ENCODE measurements around the gene GABRA5. TPM values are rescaled to one million over a fixed set of nuclear protein-coding genes. Genes with fewer than 3 reads are reported as not detected.

GABRA5 gene
- total and polyA plus RNA-seq, 2 donors (not counting 1 experiment from before 2014, with no cell fraction given): not detected

- DNase-seq (no peak), ATAC-seq (ENCODE audit: low read depth) (no peak)
- Histone ChIP-seq H4K20me1 (ENCODE audit: control insufficient read depth, insufficient read depth, low read length, poor library complexity, severe bottlenecking) (no peaks in the 10 kb centered on the region), H3K9me3 (ENCODE audit: control extremely low read depth in 1 of 3, control insufficient read depth in 2 of 3, insufficient read depth in 1 of 3, low read length in 2 of 3) (peaks cover 0 to 3% (median 0%) of the 10 kb centered on the region in 3 donors), H3K79me2 (ENCODE audit: control insufficient read depth, insufficient read depth, low read length) (no peaks in the 10 kb centered on the region), H3K27ac (ENCODE audit: low read length in 2 of 2) (no peak overlapping the region), H3K4me1 (ENCODE audit: control insufficient read depth in 2 of 2, insufficient read depth in 2 of 2, low read length in 2 of 2) (no peaks in the 10 kb centered on the region), H3K36me3 (replicated peaks in 1 of 2; ENCODE audit: control extremely low read depth in 1 of 2, control insufficient read depth in 1 of 2, extremely low read depth in 1 of 2, insufficient read depth in 2 of 2, low read length in 1 of 2) (no peaks in the 10 kb centered on the region), H3K4me3 (ENCODE audit: control extremely low read depth in 1 of 5, extremely low read depth in 1 of 5, insufficient read depth in 1 of 5, low read depth in 2 of 5, low read length in 4 of 5) (no peak overlapping the region), H3K9ac (ENCODE audit: low read length) (no peak overlapping the region), H3K27me3 (replicated peaks in 1 of 4; ENCODE audit: control extremely low read depth in 1 of 4, control insufficient read depth in 3 of 4, insufficient read depth in 4 of 4, low read length in 3 of 4) (peaks cover 0 to 2% (median 0%) of the 10 kb centered on the region in 4 experiments), H2AFZ (ENCODE audit: insufficient read depth, low read depth, low read length, poor library complexity, severe bottlenecking) (no peak overlapping the region), H3K4me2 (replicated peaks; ENCODE audit: low read depth, low read length, poor library complexity, severe bottlenecking) (no peak overlapping the region)
- CTCF ChIA-PET: no interaction called here
- intact Hi-C loops (cut with micrococcal nuclease): no loop called here
- Mint-ChIP-seq H3K27me3 (no peaks in the 10 kb centered on the region), H3K4me3 (no peak overlapping the region), H3K4me1 (no peaks in the 10 kb centered on the region), H3K9me3 (ENCODE audit: insufficient read depth) (no peaks in the 10 kb centered on the region), H3K27ac (no peak overlapping the region)
- TF ChIP-seq EZH2 (IDR thresholded peaks at IDR 0.05; ENCODE audit: borderline replicate concordance, insufficient read depth, low read depth, low read length, poor library complexity, severe bottlenecking): no peak
- TF ChIP-seq, protein P1, sequence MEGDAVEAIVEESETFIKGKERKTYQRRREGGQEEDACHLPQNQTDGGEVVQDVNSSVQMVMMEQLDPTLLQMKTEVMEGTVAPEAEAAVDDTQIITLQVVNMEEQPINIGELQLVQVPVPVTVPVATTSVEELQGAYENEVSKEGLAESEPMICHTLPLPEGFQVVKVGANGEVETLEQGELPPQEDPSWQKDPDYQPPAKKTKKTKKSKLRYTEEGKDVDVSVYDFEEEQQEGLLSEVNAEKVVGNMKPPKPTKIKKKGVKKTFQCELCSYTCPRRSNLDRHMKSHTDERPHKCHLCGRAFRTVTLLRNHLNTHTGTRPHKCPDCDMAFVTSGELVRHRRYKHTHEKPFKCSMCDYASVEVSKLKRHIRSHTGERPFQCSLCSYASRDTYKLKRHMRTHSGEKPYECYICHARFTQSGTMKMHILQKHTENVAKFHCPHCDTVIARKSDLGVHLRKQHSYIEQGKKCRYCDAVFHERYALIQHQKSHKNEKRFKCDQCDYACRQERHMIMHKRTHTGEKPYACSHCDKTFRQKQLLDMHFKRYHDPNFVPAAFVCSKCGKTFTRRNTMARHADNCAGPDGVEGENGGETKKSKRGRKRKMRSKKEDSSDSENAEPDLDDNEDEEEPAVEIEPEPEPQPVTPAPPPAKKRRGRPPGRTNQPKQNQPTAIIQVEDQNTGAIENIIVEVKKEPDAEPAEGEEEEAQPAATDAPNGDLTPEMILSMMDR (IDR thresholded peaks at IDR 0.05): no peak
- POLR2A ChIA-PET: no interaction called here
- WGBS (ENCODE audit: insufficient coverage): 75% methylated on average over 8 of the region's 8 CpGs
Measured at GRCh38 chr15:26875476-26875850, 8.6 kb downstream of the GABRA5 start.

- Histone ChIP-seq H3K9me3 (ENCODE audit: control extremely low read depth in 1 of 3, control insufficient read depth in 2 of 3, insufficient read depth in 1 of 3, low read length in 2 of 3) (peaks cover 0 to 6% (median 0%) of the 10 kb centered on the region in 3 donors), H3K4me1 (ENCODE audit: control insufficient read depth in 2 of 2, insufficient read depth in 2 of 2, low read length in 2 of 2) (no peaks in the 10 kb centered on the region), H3K36me3 (replicated peaks in 1 of 2; ENCODE audit: control extremely low read depth in 1 of 2, control insufficient read depth in 1 of 2, extremely low read depth in 1 of 2, insufficient read depth in 2 of 2, low read length in 1 of 2) (no peaks in the 10 kb centered on the region), H3K27ac (ENCODE audit: low read length in 2 of 2) (no peak overlapping the region), H3K27me3 (replicated peaks in 1 of 4; ENCODE audit: control extremely low read depth in 1 of 4, control insufficient read depth in 3 of 4, insufficient read depth in 4 of 4, low read length in 3 of 4) (peaks cover 0 to 2% (median 0%) of the 10 kb centered on the region in 4 experiments), H3K4me3 (ENCODE audit: control extremely low read depth in 1 of 5, extremely low read depth in 1 of 5, insufficient read depth in 1 of 5, low read depth in 2 of 5, low read length in 4 of 5) (no peak overlapping the region), H3K9ac (ENCODE audit: low read length) (no peak overlapping the region), H3K4me2 (replicated peaks; ENCODE audit: low read depth, low read length, poor library complexity, severe bottlenecking) (no peak overlapping the region), H4K20me1 (ENCODE audit: control insufficient read depth, insufficient read depth, low read length, poor library complexity, severe bottlenecking) (no peaks in the 10 kb centered on the region), H3K79me2 (ENCODE audit: control insufficient read depth, insufficient read depth, low read length) (no peaks in the 10 kb centered on the region), H2AFZ (ENCODE audit: insufficient read depth, low read depth, low read length, poor library complexity, severe bottlenecking) (no peak overlapping the region)
- ATAC-seq (ENCODE audit: low read depth) (no peak), DNase-seq (no peak)
- Mint-ChIP-seq H3K27ac (no peak overlapping the region), H3K27me3 (no peaks in the 10 kb centered on the region), H3K4me1 (no peaks in the 10 kb centered on the region), H3K9me3 (ENCODE audit: insufficient read depth) (no peaks in the 10 kb centered on the region), H3K4me3 (no peak overlapping the region)
- TF ChIP-seq, protein P1 (IDR thresholded peaks at IDR 0.05): no peak
- TF ChIP-seq EZH2 (IDR thresholded peaks at IDR 0.05; ENCODE audit: borderline replicate concordance, insufficient read depth, low read depth, low read length, poor library complexity, severe bottlenecking): no peak
- 65% methylated on average over 10 of the region's 10 CpGs for WGBS (ENCODE audit: insufficient coverage)
- ChIA-PET CTCF (no interaction called here), POLR2A (no interaction called here)
- intact Hi-C loops (cut with micrococcal nuclease): no loop called here
Measured at GRCh38 chr15:26877831-26878230, 11.0 kb downstream of the GABRA5 start.

Measured in B cell (primary cell).